GM12873 (cell line): ENCODE results near the gene AP3D1.

Source experiments
- CTCF ChIP-seq: IDR thresholded peaks from 2 replicates; pipeline ENCODE4 v1.5.1; 2012; ENCODE audit warnings: low read depth, mild to moderate bottlenecking, moderate library complexity, low read length, control low read depth; ENCODE audit not compliant: insufficient read depth; ENCODE audit errors: missing control alignments

Gene AP3D1

DNA sequence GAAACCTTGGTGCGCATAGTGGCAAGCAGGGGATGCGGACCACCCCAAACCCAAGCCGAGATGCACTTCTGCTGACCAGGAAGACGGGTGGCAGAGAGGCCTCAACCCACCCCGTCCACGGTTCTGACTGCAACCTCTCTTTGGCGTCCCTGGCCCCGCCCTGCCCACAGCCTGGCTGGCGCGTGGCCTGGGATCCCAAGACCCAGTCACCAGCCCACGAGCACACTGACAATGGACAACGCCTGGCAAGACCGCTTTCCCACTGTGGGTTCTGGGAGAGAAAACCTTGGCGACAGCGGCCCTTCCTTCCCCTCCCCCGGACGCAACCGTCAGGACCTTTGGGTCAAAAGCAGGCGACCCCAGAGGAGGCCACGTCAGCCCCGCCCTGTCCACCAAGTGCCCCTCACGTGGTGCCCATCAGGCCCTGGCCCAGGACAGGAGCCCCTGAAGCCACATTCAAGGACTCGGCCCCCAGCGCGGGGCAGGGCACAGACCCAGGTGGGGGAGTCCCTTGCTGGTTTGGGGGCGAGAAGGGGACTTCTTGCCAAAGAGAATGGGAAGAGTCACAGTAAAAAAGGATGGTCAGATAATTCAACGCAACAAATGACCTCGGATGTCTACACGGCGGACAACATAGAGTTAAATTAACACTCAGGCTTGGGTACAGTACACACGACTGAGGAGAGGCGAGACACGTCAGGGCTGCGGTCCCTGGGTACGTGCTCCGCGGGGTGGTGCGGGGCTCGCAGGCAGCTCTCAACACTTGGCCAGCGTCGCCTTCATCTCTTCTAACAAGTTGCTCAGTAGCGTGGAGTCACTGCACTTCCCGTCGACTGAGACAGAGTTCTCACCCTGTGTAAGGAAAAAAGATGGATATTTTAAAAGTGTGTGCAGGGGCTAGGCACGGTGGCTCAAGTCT lies 49.7 kb downstream of the AP3D1 start:
- no peak for TF ChIP-seq CTCF

DNA sequence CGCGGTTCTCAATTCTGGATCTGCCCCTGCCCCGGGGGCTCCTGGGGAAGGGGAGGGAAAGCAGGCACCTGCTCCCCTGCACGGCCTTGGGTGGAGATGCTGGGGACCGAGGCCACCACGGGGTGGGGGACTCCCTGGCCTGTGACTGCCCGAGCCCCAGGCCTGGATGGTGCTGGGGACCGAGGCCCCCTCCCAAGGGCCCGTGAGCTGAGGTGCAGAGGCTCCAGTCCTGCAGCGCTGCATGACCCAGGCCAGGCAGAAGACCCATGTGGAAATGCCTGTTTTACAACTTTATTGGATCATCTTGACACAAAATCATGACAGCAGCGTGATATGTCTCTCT lies 50.7 kb downstream of the AP3D1 start:
- no peak for TF ChIP-seq CTCF

- no peak for TF ChIP-seq CTCF
These were observed 51.2 kb downstream of the AP3D1 start for GRCh38 chr19:2099937-2100718.

- no peak for TF ChIP-seq CTCF
These were observed 52.3 kb downstream of the AP3D1 start for GRCh38 chr19:2099054-2099501.

DNA sequence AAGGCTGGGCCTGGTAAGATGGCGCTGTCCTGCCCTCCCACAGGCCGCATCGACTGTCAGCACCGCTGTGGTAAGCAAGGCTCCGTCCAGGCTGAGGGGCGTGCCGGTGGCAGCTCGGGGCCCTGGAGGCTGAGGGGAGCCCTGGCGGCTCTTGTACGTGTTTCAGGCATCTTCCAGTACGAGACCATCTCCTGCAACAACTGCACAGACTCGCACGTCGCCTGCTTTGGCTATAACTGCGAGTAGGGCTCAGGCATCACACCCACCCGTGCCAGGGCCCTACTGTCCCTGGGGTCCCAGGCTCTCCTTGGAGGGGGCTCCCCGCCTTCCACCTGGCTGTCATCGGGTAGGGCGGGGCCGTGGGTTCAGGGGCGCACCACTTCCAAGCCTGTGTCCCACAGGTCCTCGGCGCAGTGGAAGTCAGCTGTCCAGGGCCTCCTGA lies 53.5 kb downstream of the AP3D1 start:
- TF ChIP-seq CTCF = no peak

GRCh38 chr19:2097203-2097885 lies 54.0 kb downstream of the AP3D1 start:
- no peak for TF ChIP-seq CTCF
